ENCODE measurements around the gene PRDX2. TPM values are rescaled to one million over a fixed set of nuclear protein-coding genes. Genes with fewer than 3 reads are reported as not detected.
A peak's percentile ranks its signal among the peaks of the same experiment; 100 is the strongest.

The PRDX2 gene
- polyA plus RNA-seq, 1 of the 3 experiments (the other 2 are of a cell fraction): 341 TPM

GRCh38 chr19:12802267-12803106, 887 bp upstream of the PRDX2 start:
- Histone ChIP-seq H2AFZ (ENCODE audit: low read depth) (peak overlapping the region; percentile 98), H3K4me3 (ENCODE audit: low read depth in 2 of 2, low read length in 1 of 2) (peak overlapping the region; percentile 74 to 95), H3K9ac (peak overlapping the region; percentile 32), H3K9me2 (no peaks in the 10 kb centered on the region), H3K9me3 (no peaks in the 10 kb centered on the region), H3F3A (replicated peaks; ENCODE audit: insufficient read depth) (peaks cover 11% of the 10 kb centered on the region), H3K4me1 (ENCODE audit: control insufficient read depth in 1 of 2, insufficient read depth in 2 of 2, low read depth in 1 of 2, low read length in 1 of 2) (peaks cover 8 to 29% of the 10 kb centered on the region in 2 experiments; a peak in 1 of 4 replicates), H3K36me3 (replicated peaks in 1 of 2; ENCODE audit: control insufficient read depth in 1 of 2, insufficient read depth in 2 of 2, low read length in 1 of 2) (peaks cover 4 to 8% of the 10 kb centered on the region in 2 experiments), H4K20me1 (ENCODE audit: insufficient read depth) (no peaks in the 10 kb centered on the region), H3K27ac (ENCODE audit: low read depth in 2 of 2, low read length in 1 of 2) (peak overlapping the region in 1 of 2 experiments; percentile 74; a peak in 1 of 4 replicates), H3K27me3 (ENCODE audit: insufficient read depth) (no peaks in the 10 kb centered on the region), H3K4me2 (peak overlapping the region; percentile 100), H3K79me2 (ENCODE audit: insufficient read depth) (peaks cover 19% of the 10 kb centered on the region)
- ChIA-PET POLR2A (interaction anchor here (0.8 to 2.6 kb wide), 3 partner anchors 10 to 35 kb away, joined by 3 to 20 read pairs (median 3); partner anchors contain the start of gene JUNB), CTCF (interaction anchor here (0.6 to 17.1 kb wide), 9 partner anchors 9 to 65 kb away, joined by 3 to 447 read pairs (median 7); partner anchors contain the start of genes HOOK2 and JUNB)
- no peak for DNase-seq
- TF ChIP-seq GATA2 (CRISPR knock-in tag; IDR thresholded peaks at IDR 0.05) (no peak), TEAD4 (IDR thresholded peaks at IDR 0.05; ENCODE audit: borderline replicate concordance, insufficient read depth) (no peak), ELF1 (IDR thresholded peaks at IDR 0.05) (no peak), SMC3 (IDR thresholded peaks at IDR 0.05; ENCODE audit: low read depth, low read length) (no peak), CHD2 (IDR thresholded peaks at IDR 0.05; ENCODE audit: low read length, partially characterized antibody) (no peak), GABPA (IDR thresholded peaks at IDR 0.05; ENCODE audit: low read depth) (no peak), MAX (IDR thresholded peaks at IDR 0.05; ENCODE audit: low read depth) (no peak), ZBTB33 (IDR thresholded peaks at IDR 0.05; ENCODE audit: borderline replicate concordance, low read depth) (no peak), RCOR1 (IDR thresholded peaks at IDR 0.05; ENCODE audit: low read length) (no peak), RFX5 (IDR thresholded peaks at IDR 0.05; ENCODE audit: low read length) (no peak), FOXJ3 (CRISPR knock-in tag; IDR thresholded peaks at IDR 0.05) (no peak)
- WGBS (ENCODE audit: low lambda C conversion rate): 51% methylated on average over 22 of the region's 22 CpGs

DNA sequence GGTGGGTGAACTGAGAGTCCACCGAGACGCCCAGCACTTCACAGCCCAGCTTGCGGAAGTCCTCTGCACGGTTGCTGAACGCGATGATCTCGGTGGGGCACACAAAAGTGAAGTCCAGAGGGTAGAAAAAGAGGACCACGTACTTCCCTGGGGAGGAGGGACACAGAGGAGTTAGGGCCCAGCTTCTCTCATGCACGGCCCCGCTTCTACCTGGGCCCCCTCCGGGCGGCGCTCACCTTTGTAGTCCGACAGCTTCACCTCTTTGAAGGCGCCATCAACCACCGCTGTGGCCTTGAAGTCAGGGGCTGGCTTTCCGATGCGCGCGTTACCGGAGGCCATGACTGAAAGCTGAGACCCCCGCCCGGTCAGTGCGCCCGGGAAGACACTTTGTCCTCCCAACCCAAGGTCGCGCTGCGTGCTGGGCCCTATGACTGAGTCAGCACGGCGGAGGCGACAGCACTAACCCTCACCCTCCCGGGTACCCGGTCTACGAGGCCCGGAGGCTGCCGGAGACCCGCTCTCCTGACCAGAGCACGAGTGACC, 606 bp downstream of the PRDX2 start:
- WGBS (ENCODE audit: low lambda C conversion rate): 37% methylated on average over 21 of the region's 38 CpGs
- peak overlapping the region in 1 of 2 experiments; percentile 74; a peak in 2 of 4 replicates for H3K27ac ChIP-seq (ENCODE audit: low read depth in 2 of 2, low read length in 1 of 2)
- peak overlapping the region; percentile 74 to 95 for H3K4me3 ChIP-seq (ENCODE audit: low read depth in 2 of 2, low read length in 1 of 2)
- CTCF ChIA-PET: interaction anchor here (0.8 to 17.1 kb wide), 8 partner anchors 9 to 49 kb away, joined by 3 to 447 read pairs (median 7); partner anchors contain the start of genes HOOK2 and JUNB
- H3K4me1 ChIP-seq (ENCODE audit: control insufficient read depth in 1 of 2, insufficient read depth in 2 of 2, low read depth in 1 of 2, low read length in 1 of 2): peaks cover 8 to 23% of the 10 kb centered on the region in 2 experiments; a peak in 1 of 4 replicates
- H3K9ac ChIP-seq: peak overlapping the region; percentile 80
- H4K20me1 ChIP-seq (ENCODE audit: insufficient read depth): no peaks in the 10 kb centered on the region
- H3K27me3 ChIP-seq (ENCODE audit: insufficient read depth): no peaks in the 10 kb centered on the region
- H3K36me3 ChIP-seq (replicated peaks in 1 of 2; ENCODE audit: control insufficient read depth in 1 of 2, insufficient read depth in 2 of 2, low read length in 1 of 2): peaks cover 4 to 8% of the 10 kb centered on the region in 2 experiments
- H3F3A ChIP-seq (replicated peaks; ENCODE audit: insufficient read depth): peaks cover 17% of the 10 kb centered on the region
- DNase-seq: peak; percentile 57
- peak overlapping the region; percentile 100 for H3K4me2 ChIP-seq
- POLR2A ChIA-PET: interaction anchor here (1.4 to 2.6 kb wide), 2 partner anchors 9 to 23 kb away, joined by 5 to 20 read pairs; partner anchors contain the start of gene JUNB
- no peaks in the 10 kb centered on the region for H3K9me2 ChIP-seq
- H3K9me3 ChIP-seq: no peaks in the 10 kb centered on the region
- H2AFZ ChIP-seq (ENCODE audit: low read depth): peak overlapping the region; percentile 98
- H3K79me2 ChIP-seq (ENCODE audit: insufficient read depth): peaks cover 10% of the 10 kb centered on the region
- TF ChIP-seq NFIC (IDR thresholded peaks at IDR 0.05; ENCODE audit: borderline replicate concordance): no peak
- no peak for TF ChIP-seq ZBTB33 (IDR thresholded peaks at IDR 0.05; ENCODE audit: borderline replicate concordance, low read depth)
- TF ChIP-seq TCF12 (IDR thresholded peaks at IDR 0.05): no peak
- no peak for TF ChIP-seq ELF1 (IDR thresholded peaks at IDR 0.05)
- no peak for TF ChIP-seq GABPA (IDR thresholded peaks at IDR 0.05; ENCODE audit: low read depth)
- no peak; the same call in 1 of the 2 replicates for TF ChIP-seq YY1 (IDR thresholded peaks at IDR 0.05; ENCODE audit: low read depth)
- TF ChIP-seq EP300 (IDR thresholded peaks at IDR 0.05; ENCODE audit: borderline replicate concordance in 1 of 2, low read depth in 1 of 2, low read length in 1 of 2): no peak
- TF ChIP-seq RXRA (IDR thresholded peaks at IDR 0.05; ENCODE audit: borderline replicate concordance, low read depth): no peak
- TF ChIP-seq GATA2 (CRISPR knock-in tag; IDR thresholded peaks at IDR 0.05): no peak
- no peak for TF ChIP-seq MAX (IDR thresholded peaks at IDR 0.05; ENCODE audit: low read depth)
